Measurements from ENCODE around the gene SPAG4.
A peak's percentile ranks its signal among the peaks of the same experiment; 100 is the strongest.

The SPAG4 gene

GRCh38 chr20:35615667-35616464 lies at the start of gene SPAG4:
Gene SPAG4 (plus strand): TSS chr20:35615829. CDS start chr20:35616004, 175 bp downstream.
- peak; percentile 99 for DNase-seq (ENCODE audit: low read depth, low spot score)

GRCh38 chr20:35568645-35569044 lies 47.0 kb upstream of the SPAG4 start:
- no peak for DNase-seq (ENCODE audit: low read depth, low spot score)

GRCh38 chr20:35571555-35571954 lies 44.1 kb upstream of the SPAG4 start:
- DNase-seq (ENCODE audit: low read depth, low spot score): no peak

GRCh38 chr20:35572838-35573237 lies 42.8 kb upstream of the SPAG4 start:
- no peak for DNase-seq (ENCODE audit: low read depth, low spot score)

GRCh38 chr20:35575958-35576357 lies 39.7 kb upstream of the SPAG4 start:
- DNase-seq (ENCODE audit: low read depth, low spot score): no peak

- DNase-seq (ENCODE audit: low read depth, low spot score): no peak
These were observed 38.8 kb upstream of the SPAG4 start for GRCh38 chr20:35576816-35577215.

GRCh38 chr20:35578469-35578868 lies 37.2 kb upstream of the SPAG4 start:
- DNase-seq (ENCODE audit: low read depth, low spot score): no peak

- DNase-seq (ENCODE audit: low read depth, low spot score): no peak
These were observed 36.4 kb upstream of the SPAG4 start for GRCh38 chr20:35579196-35579595.

DNA sequence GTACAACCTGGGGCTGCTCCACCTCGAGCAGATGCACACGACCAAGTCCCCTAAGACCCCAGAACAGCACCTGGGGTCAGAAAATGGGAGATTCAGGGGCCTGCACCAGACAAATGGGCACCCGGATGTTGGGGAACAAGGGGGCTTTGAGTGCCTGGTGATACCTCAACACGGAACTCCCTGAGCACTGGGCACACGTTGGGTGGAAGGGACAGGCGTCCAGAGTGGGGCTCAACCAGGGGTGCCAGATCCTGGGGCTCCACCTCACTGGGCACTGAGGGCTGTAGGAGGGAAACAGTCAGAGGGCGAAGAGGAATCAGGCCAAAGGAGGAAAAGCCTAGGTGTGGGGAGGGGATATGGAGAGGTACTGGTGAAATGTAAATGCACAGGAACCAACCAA lies 33.5 kb upstream of the SPAG4 start:
- no peak for DNase-seq (ENCODE audit: low read depth, low spot score)

DNA sequence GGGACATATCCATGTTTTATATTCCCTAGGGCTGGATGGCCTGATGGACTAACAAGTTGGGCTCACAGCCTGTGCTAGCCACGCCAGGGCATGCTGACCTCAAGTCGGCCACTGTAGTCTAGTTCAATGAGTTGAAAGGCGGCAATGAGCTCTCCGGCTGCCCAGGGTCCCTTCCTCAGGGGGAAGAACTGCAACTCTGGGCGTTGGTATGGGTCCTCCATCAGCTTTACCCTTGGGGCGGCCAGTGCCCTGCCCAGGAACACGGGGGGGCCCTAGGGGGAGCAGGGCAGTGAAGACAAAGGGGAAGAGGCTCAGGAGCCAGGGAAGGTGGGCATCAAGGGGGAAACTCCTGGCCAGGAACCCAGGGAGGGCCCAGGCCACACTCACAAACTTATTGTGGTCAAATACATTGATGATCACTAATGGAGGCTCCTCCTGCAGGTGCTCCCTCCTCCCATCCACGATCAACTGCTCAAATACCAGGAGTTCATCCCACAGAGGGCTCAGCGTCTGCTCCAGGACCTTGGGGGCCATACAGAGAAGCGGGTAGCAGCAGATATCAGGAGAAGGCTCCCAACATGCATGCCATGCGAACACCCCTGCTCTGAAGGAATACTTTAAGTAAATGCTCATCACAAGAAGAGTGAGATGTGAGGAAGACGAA lies 32.8 kb upstream of the SPAG4 start:
- no peak for DNase-seq (ENCODE audit: low read depth, low spot score)

GRCh38 chr20:35583636-35584560 lies 31.7 kb upstream of the SPAG4 start:
- no peak for DNase-seq (ENCODE audit: low read depth, low spot score)

DNA sequence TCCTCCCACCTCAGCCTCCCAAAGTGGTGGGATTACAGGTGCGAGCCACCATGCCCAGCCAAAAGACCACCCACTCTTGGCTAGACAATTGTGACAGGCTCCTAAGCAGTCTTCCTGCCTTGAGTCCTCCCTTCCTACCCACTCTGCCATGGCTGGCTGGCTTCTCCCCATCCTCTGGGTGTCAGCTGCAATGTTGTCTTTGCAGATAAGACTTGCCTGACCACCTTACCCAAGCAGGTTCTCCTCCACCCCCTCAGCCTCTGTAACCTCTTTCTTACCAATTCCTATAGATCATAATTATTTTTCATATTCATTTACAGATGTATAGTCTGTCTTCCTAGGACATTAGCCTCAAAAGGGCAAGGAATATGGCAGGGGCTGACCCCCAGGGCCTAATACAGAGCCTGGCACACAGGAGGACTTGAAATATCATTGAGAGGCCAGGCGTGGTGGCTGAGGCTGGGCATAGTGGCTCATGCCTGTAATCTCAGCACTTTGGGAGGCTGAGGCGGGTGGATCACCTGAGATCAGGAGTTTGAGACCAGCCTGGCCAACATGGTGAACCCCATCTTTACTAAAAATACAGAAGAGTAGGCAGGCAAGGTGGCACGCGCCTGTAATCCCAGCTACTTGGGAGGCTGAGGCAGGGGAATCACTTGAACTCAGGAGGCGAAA lies 28.7 kb upstream of the SPAG4 start:
- DNase-seq (ENCODE audit: low read depth, low spot score): no peak

DNA sequence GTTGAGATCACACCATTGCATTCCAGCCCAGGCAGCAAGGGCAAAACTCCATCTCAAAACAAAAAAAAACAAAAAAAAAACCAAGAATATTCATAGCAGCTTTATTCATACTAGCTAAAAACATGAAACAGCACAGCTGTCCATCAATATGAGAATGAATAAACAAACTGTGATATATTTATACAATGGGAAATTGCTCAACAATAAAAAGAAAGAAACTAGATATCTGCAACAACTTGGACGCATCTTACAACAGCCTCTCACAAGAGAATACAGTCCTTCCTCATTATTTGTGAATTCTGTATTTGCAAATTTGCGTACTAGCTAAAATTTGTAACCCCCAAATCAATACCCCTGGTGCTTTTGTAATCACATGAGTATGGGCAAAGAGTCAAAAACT lies 28.2 kb upstream of the SPAG4 start:
- DNase-seq (ENCODE audit: low read depth, low spot score): no peak

GRCh38 chr20:35588397-35588796 lies 27.2 kb upstream of the SPAG4 start:
- no peak for DNase-seq (ENCODE audit: low read depth, low spot score)

GRCh38 chr20:35592339-35592974 lies 23.2 kb upstream of the SPAG4 start:
- no peak for DNase-seq (ENCODE audit: low read depth, low spot score)

GRCh38 chr20:35595456-35595855 lies 20.2 kb upstream of the SPAG4 start:
- no peak for DNase-seq (ENCODE audit: low read depth, low spot score)

DNA sequence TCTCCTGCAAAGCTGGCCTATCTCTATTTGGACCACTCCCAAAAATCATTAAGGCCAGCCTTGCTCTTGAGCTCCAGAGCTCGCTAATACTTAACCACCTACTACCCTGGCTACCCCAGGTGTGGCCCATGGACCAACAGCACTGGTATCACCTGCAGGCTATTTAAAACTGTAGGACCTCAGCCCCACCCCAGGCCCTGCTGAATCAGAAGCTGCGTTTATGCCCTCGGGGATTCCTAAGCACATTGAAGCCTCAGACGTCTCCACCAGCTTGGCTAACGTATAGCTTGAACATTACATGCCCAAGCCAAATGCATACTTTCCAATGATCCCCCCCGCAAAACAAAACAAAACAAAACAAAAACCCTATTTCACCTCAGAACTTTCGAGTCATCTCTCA lies 19.7 kb upstream of the SPAG4 start:
- no peak for DNase-seq (ENCODE audit: low read depth, low spot score)

DNA sequence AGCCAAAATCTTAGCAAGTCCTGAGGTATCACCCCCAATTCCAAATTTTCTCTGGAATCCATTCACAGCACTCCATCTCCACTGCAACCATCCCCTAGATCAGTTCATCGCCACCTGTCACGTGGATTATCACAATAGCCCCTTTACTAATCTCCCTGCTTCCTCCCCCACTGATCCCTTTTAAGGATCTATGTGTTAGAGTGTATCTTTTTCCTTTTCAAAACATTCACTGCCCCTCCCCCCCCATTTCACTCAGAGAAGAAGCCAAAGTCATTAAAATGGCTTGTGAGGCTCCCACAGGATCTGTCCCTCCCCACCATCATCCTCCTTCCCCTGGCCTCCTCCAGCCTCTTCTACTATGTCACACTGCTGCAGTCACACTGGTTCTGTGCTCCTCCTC lies 18.4 kb upstream of the SPAG4 start:
- DNase-seq (ENCODE audit: low read depth, low spot score): no peak

DNA sequence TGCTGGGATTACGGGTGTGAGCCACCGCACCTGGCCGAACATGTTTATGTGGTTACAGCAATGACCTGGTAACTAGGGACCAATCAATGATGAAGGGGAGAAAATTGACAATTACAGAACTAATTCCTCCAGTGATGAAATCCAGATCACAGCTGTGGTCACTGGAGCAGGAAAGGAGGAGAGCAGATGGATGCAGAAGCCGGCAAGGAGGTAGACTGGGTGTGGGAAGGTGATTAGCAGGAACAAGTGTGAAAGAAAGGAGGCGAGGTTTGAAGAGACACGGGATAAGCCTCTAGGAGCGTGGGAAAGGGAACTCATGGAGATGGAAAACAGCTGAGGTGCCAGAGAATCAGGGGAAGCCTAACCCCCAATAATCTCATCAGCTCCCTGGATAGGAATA lies 17.2 kb upstream of the SPAG4 start:
- no peak for DNase-seq (ENCODE audit: low read depth, low spot score)

- DNase-seq (ENCODE audit: low read depth, low spot score): no peak
These were observed 16.5 kb upstream of the SPAG4 start for GRCh38 chr20:35598899-35599775.

Measured in astrocyte of the hippocampus (primary cell).